ENCODE data around the gene DNAH5.

- TF ChIP-seq CTCF (conservative IDR thresholded peaks at IDR 0.05; ENCODE audit: low read depth in 2 of 2) (no peak), POLR2AphosphoS5 (IDR thresholded peaks at IDR 0.05; ENCODE audit: low read depth) (no peak), EZH2phosphoT487 (IDR thresholded peaks at IDR 0.05; ENCODE audit: unreplicated experiment) (no peak), EZH2 (IDR thresholded peaks at IDR 0.05; ENCODE audit: low read depth, unreplicated experiment) (no peak), CREB1 (CRISPR knock-in tag; IDR thresholded peaks at IDR 0.05; ENCODE audit: low read depth) (no peak), ZNF331 (CRISPR knock-in tag; IDR thresholded peaks at IDR 0.05; ENCODE audit: low read depth) (no peak)
These were observed 245.6 kb downstream of the DNAH5 start for GRCh38 chr5:13698885-13699284.

All from GM23338 (cell line).